Glomerular endothelial cell (primary cell): ENCODE data around the gene ARHGEF40. TPM values are rescaled to one million over a fixed set of nuclear protein-coding genes. Genes with fewer than 3 reads are reported as not detected.

Experiments used
- DNase-seq: peaks from one replicate; pipeline ENCODE4 v3.0.0-alpha.2; 2011; ENCODE audit warnings: low read depth, low spot score; ENCODE audit errors: extremely low read depth
- total RNA-seq: library from RNA; depleted of rRNA; stranded (reverse); fragments of >200 nt; gene quantifications from 2 replicates; pipeline ENCODE4 v1.2.3, GENCODE V29; 2015

The ARHGEF40 gene
- total RNA-seq, 1 donor from 2014 or later = 20.4 TPM

DNA sequence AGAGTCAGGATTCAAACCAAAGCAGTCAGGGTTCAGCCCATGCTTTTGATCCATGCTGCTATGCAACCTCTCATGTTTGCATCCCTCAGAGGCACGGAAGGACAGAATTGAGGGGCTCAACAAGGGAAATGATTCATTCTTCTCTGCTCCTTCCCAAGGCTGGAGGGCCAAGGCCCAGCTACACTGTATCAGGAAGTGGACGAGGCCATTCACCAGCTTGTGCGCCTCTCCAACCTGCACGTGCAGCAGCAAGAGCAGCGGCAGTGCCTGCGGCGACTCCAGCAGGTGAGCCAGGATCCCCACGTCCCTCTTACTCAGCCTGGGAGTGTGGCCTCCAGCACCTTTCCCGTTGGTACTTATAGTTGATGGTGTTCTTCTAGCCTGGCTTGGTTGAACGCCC lies 8.6 kb downstream of the ARHGEF40 start:
- no peak for DNase-seq

GRCh38 chr14:21081521-21082142 lies 11.5 kb downstream of the ARHGEF40 start:
- no peak for DNase-seq

- DNase-seq = no peak
Observed at GRCh38 chr14:21083565-21084325, 13.6 kb downstream of the ARHGEF40 start.

DNA sequence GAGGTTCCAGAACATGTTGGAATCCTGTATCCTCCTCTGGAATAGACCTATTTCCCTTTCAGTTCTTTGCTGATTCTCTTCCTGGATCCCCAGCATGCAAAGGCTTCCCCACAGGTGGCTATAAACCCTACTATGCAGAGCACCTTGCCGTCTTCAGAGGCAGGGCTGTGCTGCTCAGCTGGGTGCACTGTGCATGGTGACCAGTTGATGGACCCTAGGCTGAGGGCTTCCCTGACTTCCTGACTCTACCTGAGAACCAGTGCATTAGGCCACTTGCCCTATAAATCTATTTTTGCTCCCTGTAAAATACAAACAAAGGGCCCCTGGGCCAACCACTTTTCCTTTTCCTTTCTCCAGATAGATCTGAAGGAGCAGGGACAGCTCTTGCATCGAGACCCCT lies 14.3 kb downstream of the ARHGEF40 start:
- no peak for DNase-seq

DNA sequence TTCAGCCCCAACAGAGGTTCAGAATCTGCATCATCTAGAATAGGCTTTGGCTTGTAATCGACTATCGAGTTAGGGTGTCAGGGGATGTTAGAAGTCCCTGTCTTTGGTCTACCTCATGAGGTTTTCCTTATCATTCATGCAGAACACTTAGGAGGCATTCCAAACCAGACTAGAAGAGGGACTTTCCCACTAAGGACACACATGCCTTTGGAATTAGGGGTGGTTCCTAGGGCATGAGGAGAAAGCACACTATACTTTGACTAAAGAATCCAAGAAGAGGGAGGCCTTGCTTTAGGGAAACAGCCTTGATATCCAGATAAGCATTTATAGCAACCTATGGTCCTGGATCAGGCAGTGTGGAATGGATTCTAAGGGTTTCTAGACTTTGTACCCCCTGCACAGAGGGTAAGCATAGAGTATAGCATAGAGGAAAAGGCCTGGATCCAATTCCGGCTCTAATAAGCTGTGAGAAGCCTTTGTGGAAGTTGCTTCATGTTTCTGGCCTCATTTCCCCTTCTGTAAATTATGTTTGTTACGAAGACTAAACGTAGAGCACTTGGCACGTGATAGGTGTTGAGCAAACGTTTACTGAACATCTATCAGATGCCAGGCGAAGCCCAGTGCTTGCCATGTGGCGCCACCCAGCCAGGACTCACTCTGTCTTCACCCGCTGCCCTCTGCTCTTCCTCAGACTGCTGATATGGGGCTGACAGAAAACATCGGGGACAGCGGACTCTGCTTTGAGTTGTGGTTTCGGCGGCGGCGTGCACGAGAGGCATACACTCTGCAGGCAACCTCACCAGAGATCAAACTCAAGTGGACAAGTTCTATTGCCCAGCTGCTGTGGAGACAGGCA lies 15.1 kb downstream of the ARHGEF40 start:
- no peak for DNase-seq

- no peak for DNase-seq
Observed at GRCh38 chr14:21086908-21087293, 16.8 kb downstream of the ARHGEF40 start.

DNA sequence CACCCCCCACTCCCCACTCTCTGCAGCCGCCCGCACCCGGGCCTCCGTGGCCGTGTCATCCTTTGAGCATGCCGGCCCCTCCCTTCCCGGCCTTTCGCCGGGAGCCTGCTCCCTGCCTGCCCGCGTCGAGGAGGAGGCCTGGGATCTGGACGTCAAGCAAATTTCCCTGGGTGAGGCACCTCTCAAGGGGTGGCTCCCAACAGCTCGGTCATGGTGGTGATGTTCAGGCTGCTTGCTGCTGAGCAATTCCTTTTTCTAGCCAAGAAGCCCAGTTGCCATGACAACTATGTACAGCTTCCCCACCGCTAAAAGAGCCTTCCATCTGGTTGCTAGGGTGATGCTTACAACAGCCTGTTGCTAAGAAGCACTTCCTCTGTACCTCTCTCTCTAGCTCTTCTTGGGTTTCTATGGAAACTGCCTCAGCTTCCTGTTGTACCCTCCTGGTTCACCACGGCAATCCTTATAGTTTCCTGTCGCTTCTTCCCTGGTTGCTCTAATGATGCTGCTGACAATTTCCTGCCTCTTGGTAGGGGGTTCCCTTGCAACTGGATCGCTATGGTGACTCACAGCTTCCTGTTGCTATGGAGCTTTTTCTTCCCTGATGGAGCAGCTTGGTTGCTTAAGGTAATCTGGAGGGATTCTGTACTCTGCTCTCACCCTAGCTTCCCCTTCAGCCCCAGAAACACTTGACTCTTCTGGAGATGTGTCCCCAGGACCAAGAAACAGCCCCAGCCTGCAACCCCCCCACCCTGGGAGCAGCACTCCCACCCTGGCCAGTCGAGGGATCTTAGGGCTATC lies 17.4 kb downstream of the ARHGEF40 start:
- peak; percentile 83 for DNase-seq

DNA sequence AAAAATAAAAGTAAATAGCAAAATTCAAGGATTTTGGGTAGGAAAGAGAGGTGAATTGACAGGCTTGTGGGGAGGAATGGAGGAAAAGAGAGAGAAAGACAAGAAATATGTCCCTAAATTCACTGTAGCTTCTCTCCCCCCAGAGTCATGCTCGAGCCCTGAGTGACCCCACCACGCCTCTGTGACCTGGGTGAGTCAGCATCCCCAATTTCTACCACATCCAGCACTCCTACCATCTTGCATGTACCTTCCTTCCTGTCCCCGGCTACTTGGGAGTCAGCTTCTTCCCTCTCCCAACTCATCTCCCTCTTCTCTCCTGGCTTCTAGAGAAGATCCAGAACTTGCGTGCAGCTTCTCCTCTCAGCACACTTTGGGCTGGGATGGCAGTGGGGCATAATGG lies 18.6 kb downstream of the ARHGEF40 start:
- no peak for DNase-seq

- DNase-seq = no peak
Observed at GRCh38 chr14:21089271-21089670, 19.2 kb downstream of the ARHGEF40 start.

- DNase-seq = no peak
Observed at GRCh38 chr14:21089877-21090193, 19.7 kb downstream of the ARHGEF40 start.

GRCh38 chr14:21090194-21090939 lies 20.3 kb downstream of the ARHGEF40 start:
- no peak for DNase-seq

DNA sequence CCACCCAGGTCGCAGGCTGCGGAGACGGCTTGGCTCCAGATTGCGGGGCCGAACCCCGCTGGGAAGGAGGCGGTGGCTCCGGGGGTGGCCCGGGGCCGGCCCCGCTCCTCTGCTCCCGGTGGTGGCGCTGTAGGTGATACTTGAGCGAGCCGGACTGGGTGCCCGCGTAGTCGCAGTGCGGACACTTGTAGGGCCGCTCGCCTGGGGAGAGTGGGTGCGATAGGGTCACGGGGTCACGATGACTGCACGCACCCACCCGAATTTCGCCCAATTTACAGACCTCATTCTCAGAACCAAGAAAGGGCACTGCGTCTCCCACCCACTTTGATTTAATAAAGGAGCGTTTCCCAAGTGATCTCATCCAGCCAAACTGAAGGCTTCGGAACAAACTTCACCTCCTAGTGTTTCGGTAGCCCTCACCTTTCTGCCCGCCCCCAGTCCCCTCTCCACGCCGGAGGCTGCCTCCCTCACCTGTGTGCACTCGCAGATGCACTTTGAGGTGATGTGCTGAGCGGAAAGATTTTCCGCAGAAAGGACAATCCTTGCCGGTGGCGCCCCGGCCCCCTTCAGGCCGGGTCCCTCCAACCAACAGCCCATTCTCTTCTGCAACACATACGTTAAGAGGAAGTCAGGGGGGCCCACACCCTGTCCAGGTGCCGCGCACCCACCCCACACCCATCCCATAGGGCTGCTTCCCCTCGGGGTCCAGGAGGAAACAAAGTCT lies 21.0 kb downstream of the ARHGEF40 start:
- no peak for DNase-seq

GRCh38 chr14:21091821-21092272 lies 21.7 kb downstream of the ARHGEF40 start:
- DNase-seq = no peak

- DNase-seq = no peak
Observed at GRCh38 chr14:21092273-21093011, 22.3 kb downstream of the ARHGEF40 start.

GRCh38 chr14:21093018-21093417 lies 22.9 kb downstream of the ARHGEF40 start:
- no peak for DNase-seq

DNA sequence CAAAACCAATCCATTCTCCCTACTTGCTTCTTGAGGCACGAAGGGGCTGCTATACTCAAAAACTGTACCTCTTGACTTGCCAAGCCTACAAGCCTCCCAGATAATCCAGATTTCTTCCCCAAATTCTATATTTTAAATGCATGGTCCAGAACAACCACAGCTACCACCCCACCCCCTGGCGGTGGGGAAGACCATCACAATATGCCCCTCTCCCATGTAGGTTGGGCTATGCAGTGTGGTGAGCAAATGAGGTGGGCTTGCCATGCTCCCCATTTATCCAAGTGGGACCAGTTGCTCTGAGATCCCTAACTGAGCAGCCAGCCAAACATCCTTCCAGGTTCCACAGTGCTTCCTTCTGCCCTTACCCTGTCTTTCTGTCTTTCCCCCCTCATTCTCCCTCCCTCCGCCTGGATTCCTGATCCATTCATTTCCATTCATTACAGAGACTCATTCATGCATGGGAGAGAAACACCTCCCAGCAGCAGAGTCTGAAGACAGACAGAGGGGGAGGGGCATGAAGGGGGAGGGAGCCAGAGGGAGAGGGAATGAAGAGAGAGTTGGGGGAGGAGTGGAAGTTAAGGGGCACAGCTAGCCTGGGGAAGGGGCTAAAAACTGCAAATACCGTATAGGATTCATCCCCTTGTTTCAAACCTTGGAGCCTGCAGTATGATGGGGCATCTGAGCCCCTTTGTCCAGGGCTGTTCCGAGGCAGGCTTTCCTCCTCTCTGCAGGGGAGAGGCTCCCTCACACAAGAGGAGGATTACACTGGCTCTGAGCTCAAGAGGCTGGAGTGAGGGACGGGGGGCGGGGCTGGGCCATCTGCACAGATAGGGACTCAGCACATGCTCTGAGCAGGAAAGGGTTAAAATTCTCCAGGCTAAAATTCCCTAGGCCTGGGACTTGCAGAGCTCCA lies 23.9 kb downstream of the ARHGEF40 start:
- DNase-seq = no peak

DNA sequence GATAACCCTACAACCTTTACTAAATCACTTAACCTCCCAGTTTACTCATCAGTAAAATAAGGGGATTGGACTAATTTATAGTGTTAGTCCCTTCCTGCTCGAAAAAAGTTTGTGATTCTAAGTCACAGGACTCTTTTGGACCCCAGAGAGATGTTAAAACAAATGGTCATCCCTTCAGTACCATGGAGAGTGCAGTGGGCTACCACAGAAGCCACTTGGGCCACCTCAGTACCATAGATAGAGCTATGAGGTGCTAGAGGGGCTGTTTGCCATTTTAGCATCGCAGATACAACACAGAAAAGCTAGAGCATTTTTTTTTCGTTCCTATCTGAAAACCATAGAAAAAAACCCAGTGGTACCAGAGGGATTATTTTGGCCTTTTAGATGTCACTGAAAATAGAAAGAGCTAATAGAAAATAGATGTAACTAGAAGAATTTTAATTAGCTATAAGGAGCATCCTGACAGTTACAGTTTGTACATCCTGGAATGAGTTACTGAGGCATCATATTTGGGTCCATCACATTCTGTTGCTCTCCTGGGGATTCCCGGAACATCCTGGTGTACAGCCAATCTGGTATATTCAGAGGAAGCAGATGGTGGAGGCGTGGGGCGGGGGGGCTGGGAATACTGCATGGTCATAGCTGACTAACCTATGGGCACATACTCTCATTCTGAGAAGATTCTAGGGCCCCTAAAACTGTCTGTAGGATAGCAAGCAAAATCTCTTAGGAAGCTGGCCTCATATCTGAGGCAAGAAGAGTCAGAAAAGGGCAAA lies 25.5 kb downstream of the ARHGEF40 start:
- DNase-seq = no peak
